Measurements from ENCODE around the gene CCL27.

Gene CCL27

GRCh38 chr9:34662526-34663302 is at the start of gene CCL27:
TSS of gene CCL27 (minus strand) at chr9:34662657. CDS start at chr9:34662633, 24 bp downstream.
- peaks cover 5 to 8% of the 10 kb centered on the region in 2 donors for H3K4me1 ChIP-seq (ENCODE audit: control insufficient read depth in 1 of 2, insufficient read depth in 2 of 2, low read length in 2 of 2)
- no peaks in the 10 kb centered on the region for H3K9me3 ChIP-seq (ENCODE audit: control insufficient read depth in 1 of 2, low read length in 2 of 2)
- no peak within 1 kb of the TSS for H3K27ac ChIP-seq (ENCODE audit: low read length)
- no peaks in the 10 kb centered on the region for H3K27me3 ChIP-seq (ENCODE audit: low read depth, low read length)
- peaks cover 7 to 34% of the 10 kb centered on the region in 2 donors for H3K36me3 ChIP-seq (ENCODE audit: control insufficient read depth in 1 of 2, insufficient read depth in 2 of 2, low read length in 2 of 2)
- no peak within 1 kb of the TSS for H3K4me3 ChIP-seq (ENCODE audit: low read depth in 1 of 2, low read length in 2 of 2)

GRCh38 chr9:34712140-34712539 is 49.7 kb upstream of the CCL27 start:
- Histone ChIP-seq H3K4me3 (ENCODE audit: low read depth in 1 of 2, low read length in 2 of 2) (no peak overlapping the region), H3K4me1 (ENCODE audit: control insufficient read depth in 1 of 2, insufficient read depth in 2 of 2, low read length in 2 of 2) (peaks cover 0 to 7% of the 10 kb centered on the region in 2 donors)

GRCh38 chr9:34710023-34710422 is 47.6 kb upstream of the CCL27 start, which contains the start of gene CCL21:
TSS of gene CCL21 (minus strand) at chr9:34710136. CDS start at chr9:34710066, 70 bp downstream.
- Histone ChIP-seq H3K27ac (ENCODE audit: low read length) (no peak within 1 kb of the TSS), H3K27me3 (ENCODE audit: low read depth, low read length) (no peaks in the 10 kb centered on the region), H3K36me3 (ENCODE audit: control insufficient read depth in 1 of 2, insufficient read depth in 2 of 2, low read length in 2 of 2) (no peaks in the 10 kb centered on the region), H3K4me3 (ENCODE audit: low read depth in 1 of 2, low read length in 2 of 2) (no peak within 1 kb of the TSS), H3K4me1 (ENCODE audit: control insufficient read depth in 1 of 2, insufficient read depth in 2 of 2, low read length in 2 of 2) (peaks cover 0 to 7% of the 10 kb centered on the region in 2 donors), H3K9me3 (ENCODE audit: control insufficient read depth in 1 of 2, low read length in 2 of 2) (no peaks in the 10 kb centered on the region)

More at GRCh38 chr9:34712140-34712539, 49.7 kb upstream of the CCL27 start:
- Histone ChIP-seq H3K36me3 (ENCODE audit: control insufficient read depth in 1 of 2, insufficient read depth in 2 of 2, low read length in 2 of 2) (no peaks in the 10 kb centered on the region), H3K9me3 (ENCODE audit: control insufficient read depth in 1 of 2, low read length in 2 of 2) (no peaks in the 10 kb centered on the region), H3K27me3 (ENCODE audit: low read depth, low read length) (no peaks in the 10 kb centered on the region), H3K27ac (ENCODE audit: low read length) (no peak overlapping the region)

- no peak overlapping the region for H3K4me3 ChIP-seq (ENCODE audit: low read depth in 1 of 2, low read length in 2 of 2)
- no peaks in the 10 kb centered on the region for H3K27me3 ChIP-seq (ENCODE audit: low read depth, low read length)
- no peak overlapping the region for H3K27ac ChIP-seq (ENCODE audit: low read length)
- H3K4me1 ChIP-seq (ENCODE audit: control insufficient read depth in 1 of 2, insufficient read depth in 2 of 2, low read length in 2 of 2): peaks cover 0 to 7% of the 10 kb centered on the region in 2 donors
- H3K9me3 ChIP-seq (ENCODE audit: control insufficient read depth in 1 of 2, low read length in 2 of 2): no peaks in the 10 kb centered on the region
- no peaks in the 10 kb centered on the region for H3K36me3 ChIP-seq (ENCODE audit: control insufficient read depth in 1 of 2, insufficient read depth in 2 of 2, low read length in 2 of 2)
Measured at GRCh38 chr9:34709196-34709978, 46.9 kb upstream of the CCL27 start.

- no peaks in the 10 kb centered on the region for H3K9me3 ChIP-seq (ENCODE audit: control insufficient read depth in 1 of 2, low read length in 2 of 2)
- H3K27me3 ChIP-seq (ENCODE audit: low read depth, low read length): no peaks in the 10 kb centered on the region
- H3K36me3 ChIP-seq (ENCODE audit: control insufficient read depth in 1 of 2, insufficient read depth in 2 of 2, low read length in 2 of 2): no peaks in the 10 kb centered on the region
- no peak overlapping the region for H3K4me3 ChIP-seq (ENCODE audit: low read depth in 1 of 2, low read length in 2 of 2)
- peaks cover 0 to 7% of the 10 kb centered on the region in 2 donors for H3K4me1 ChIP-seq (ENCODE audit: control insufficient read depth in 1 of 2, insufficient read depth in 2 of 2, low read length in 2 of 2)
- H3K27ac ChIP-seq (ENCODE audit: low read length): no peak overlapping the region
Measured at GRCh38 chr9:34707130-34707529, 44.7 kb upstream of the CCL27 start.

- H3K9me3 ChIP-seq (ENCODE audit: control insufficient read depth in 1 of 2, low read length in 2 of 2): no peaks in the 10 kb centered on the region
- peaks cover 0 to 3% of the 10 kb centered on the region in 2 donors for H3K4me1 ChIP-seq (ENCODE audit: control insufficient read depth in 1 of 2, insufficient read depth in 2 of 2, low read length in 2 of 2)
- no peaks in the 10 kb centered on the region for H3K36me3 ChIP-seq (ENCODE audit: control insufficient read depth in 1 of 2, insufficient read depth in 2 of 2, low read length in 2 of 2)
- H3K4me3 ChIP-seq (ENCODE audit: low read depth in 1 of 2, low read length in 2 of 2): peak overlapping the region; percentile 76 to 89
- H3K27ac ChIP-seq (ENCODE audit: low read length): peak overlapping the region; percentile 70
- no peaks in the 10 kb centered on the region for H3K27me3 ChIP-seq (ENCODE audit: low read depth, low read length)
Measured at GRCh38 chr9:34701769-34702736, 39.6 kb upstream of the CCL27 start.

- peaks cover 0 to 3% of the 10 kb centered on the region in 2 donors for H3K4me1 ChIP-seq (ENCODE audit: control insufficient read depth in 1 of 2, insufficient read depth in 2 of 2, low read length in 2 of 2)
- H3K27ac ChIP-seq (ENCODE audit: low read length): no peak overlapping the region
- H3K4me3 ChIP-seq (ENCODE audit: low read depth in 1 of 2, low read length in 2 of 2): peak overlapping the region; percentile 76 to 89
- H3K36me3 ChIP-seq (ENCODE audit: control insufficient read depth in 1 of 2, insufficient read depth in 2 of 2, low read length in 2 of 2): no peaks in the 10 kb centered on the region
- no peaks in the 10 kb centered on the region for H3K9me3 ChIP-seq (ENCODE audit: control insufficient read depth in 1 of 2, low read length in 2 of 2)
- no peaks in the 10 kb centered on the region for H3K27me3 ChIP-seq (ENCODE audit: low read depth, low read length)
Measured at GRCh38 chr9:34701023-34701768, 38.7 kb upstream of the CCL27 start.

GRCh38 chr9:34694811-34695210 is 32.4 kb upstream of the CCL27 start:
- Histone ChIP-seq H3K27ac (ENCODE audit: low read length) (no peak overlapping the region), H3K4me3 (ENCODE audit: low read depth in 1 of 2, low read length in 2 of 2) (no peak overlapping the region), H3K4me1 (ENCODE audit: control insufficient read depth in 1 of 2, insufficient read depth in 2 of 2, low read length in 2 of 2) (no peaks in the 10 kb centered on the region), H3K9me3 (ENCODE audit: control insufficient read depth in 1 of 2, low read length in 2 of 2) (no peaks in the 10 kb centered on the region), H3K36me3 (ENCODE audit: control insufficient read depth in 1 of 2, insufficient read depth in 2 of 2, low read length in 2 of 2) (no peaks in the 10 kb centered on the region), H3K27me3 (ENCODE audit: low read depth, low read length) (no peaks in the 10 kb centered on the region)

GRCh38 chr9:34693560-34693959 is 31.1 kb upstream of the CCL27 start:
- no peaks in the 10 kb centered on the region for H3K27me3 ChIP-seq (ENCODE audit: low read depth, low read length)
- no peak overlapping the region for H3K4me3 ChIP-seq (ENCODE audit: low read depth in 1 of 2, low read length in 2 of 2)
- no peaks in the 10 kb centered on the region for H3K36me3 ChIP-seq (ENCODE audit: control insufficient read depth in 1 of 2, insufficient read depth in 2 of 2, low read length in 2 of 2)
- H3K4me1 ChIP-seq (ENCODE audit: control insufficient read depth in 1 of 2, insufficient read depth in 2 of 2, low read length in 2 of 2): no peaks in the 10 kb centered on the region
- no peak overlapping the region for H3K27ac ChIP-seq (ENCODE audit: low read length)
- H3K9me3 ChIP-seq (ENCODE audit: control insufficient read depth in 1 of 2, low read length in 2 of 2): no peaks in the 10 kb centered on the region

GRCh38 chr9:34691936-34692315 is 29.5 kb upstream of the CCL27 start:
- Histone ChIP-seq H3K4me3 (ENCODE audit: low read depth in 1 of 2, low read length in 2 of 2) (no peak overlapping the region), H3K4me1 (ENCODE audit: control insufficient read depth in 1 of 2, insufficient read depth in 2 of 2, low read length in 2 of 2) (no peaks in the 10 kb centered on the region), H3K9me3 (ENCODE audit: control insufficient read depth in 1 of 2, low read length in 2 of 2) (no peaks in the 10 kb centered on the region), H3K36me3 (ENCODE audit: control insufficient read depth in 1 of 2, insufficient read depth in 2 of 2, low read length in 2 of 2) (no peaks in the 10 kb centered on the region), H3K27ac (ENCODE audit: low read length) (no peak overlapping the region), H3K27me3 (ENCODE audit: low read depth, low read length) (no peaks in the 10 kb centered on the region)
